Type B pancreatic cell (in vitro differentiated cells): ENCODE measurements around the gene LDLRAD3. TPM values are rescaled to one million over a fixed set of nuclear protein-coding genes. Genes with fewer than 3 reads are reported as not detected.

Experiments
- DNase-seq: peaks from one replicate; pipeline ENCODE4 v3.0.0; 2021; ENCODE audit warnings: mixed read lengths; ENCODE audit not compliant: unreplicated experiment; ENCODE audit errors: extremely low spot score
- H3K27ac Mint-ChIP-seq: 2 replicates; pipeline ENCODE4 v1.8.0; 2021; ENCODE audit warnings: mild to moderate bottlenecking, mixed read lengths
- H3K27me3 Mint-ChIP-seq: 2 replicates; pipeline ENCODE4 v1.8.0; 2021; ENCODE audit warnings: mixed read lengths
- H3K36me3 Mint-ChIP-seq: 2 replicates; pipeline ENCODE4 v1.8.0; 2021; ENCODE audit warnings: mixed read lengths
- H3K4me1 Mint-ChIP-seq: one replicate; pipeline ENCODE4 v1.8.0; 2021; ENCODE audit warnings: mixed read lengths; ENCODE audit not compliant: unreplicated experiment
- H3K4me3 Mint-ChIP-seq: 2 replicates; pipeline ENCODE4 v1.8.0; 2021; ENCODE audit warnings: mild to moderate bottlenecking, mixed read lengths
- H3K9me3 Mint-ChIP-seq: 2 replicates; pipeline ENCODE4 v1.8.0; 2021; ENCODE audit warnings: mixed read lengths
- CTCF ChIP-seq: fragments of 200-600 bp; sonication (generic); conservative IDR thresholded peaks from 2 replicates; pipeline ENCODE4 v1.5.0; 2021; ENCODE audit warnings: antibody characterized with exemption, mild to moderate bottlenecking
- total RNA-seq: library from RNA; stranded (reverse); gene quantifications from 2 replicates; pipeline ENCODE4 v1.2.1, GENCODE V29; 2021; ENCODE audit warnings: low replicate concordance

The LDLRAD3 gene
- total RNA-seq, 1 donor from 2014 or later: 20.7 TPM

GRCh38 chr11:36114095-36114494 is 170.2 kb downstream of the LDLRAD3 start:
- no peak overlapping the region for H3K4me3 Mint-ChIP-seq
- DNase-seq: no peak
- peaks cover 22% of the 10 kb centered on the region for H3K4me1 Mint-ChIP-seq
- H3K9me3 Mint-ChIP-seq: peaks cover 10% of the 10 kb centered on the region
- H3K27me3 Mint-ChIP-seq: no peaks in the 10 kb centered on the region
- peaks cover 21% of the 10 kb centered on the region for H3K36me3 Mint-ChIP-seq
- TF ChIP-seq CTCF: no peak
- no peak overlapping the region for H3K27ac Mint-ChIP-seq

- TF ChIP-seq CTCF: no peak
- Mint-ChIP-seq H3K9me3 (peaks cover 10% of the 10 kb centered on the region), H3K4me3 (no peak overlapping the region), H3K27me3 (no peaks in the 10 kb centered on the region), H3K4me1 (peaks cover 16% of the 10 kb centered on the region), H3K27ac (no peak overlapping the region), H3K36me3 (peaks cover 21% of the 10 kb centered on the region)
- DNase-seq: no peak
Measured at GRCh38 chr11:36115378-36115801, 171.5 kb downstream of the LDLRAD3 start.

- Mint-ChIP-seq H3K9me3 (peaks cover 10% of the 10 kb centered on the region), H3K27me3 (no peaks in the 10 kb centered on the region), H3K4me3 (no peak overlapping the region), H3K4me1 (peaks cover 14% of the 10 kb centered on the region), H3K27ac (no peak overlapping the region), H3K36me3 (peaks cover 21% of the 10 kb centered on the region)
- no peak for TF ChIP-seq CTCF
- no peak for DNase-seq
Measured at GRCh38 chr11:36116161-36116560, 172.3 kb downstream of the LDLRAD3 start.

GRCh38 chr11:36118084-36118483 is 174.2 kb downstream of the LDLRAD3 start:
- peaks cover 2% of the 10 kb centered on the region for H3K9me3 Mint-ChIP-seq
- no peak overlapping the region for H3K4me3 Mint-ChIP-seq
- H3K4me1 Mint-ChIP-seq: peaks cover 17% of the 10 kb centered on the region
- H3K27me3 Mint-ChIP-seq: no peaks in the 10 kb centered on the region
- TF ChIP-seq CTCF: no peak
- no peak overlapping the region for H3K27ac Mint-ChIP-seq
- DNase-seq: no peak
- H3K36me3 Mint-ChIP-seq: peaks cover 13% of the 10 kb centered on the region

GRCh38 chr11:36119300-36119699 is 175.4 kb downstream of the LDLRAD3 start:
- Mint-ChIP-seq H3K27me3 (no peaks in the 10 kb centered on the region), H3K4me1 (peaks cover 24% of the 10 kb centered on the region), H3K9me3 (no peaks in the 10 kb centered on the region), H3K4me3 (no peak overlapping the region), H3K36me3 (peaks cover 10% of the 10 kb centered on the region), H3K27ac (no peak overlapping the region)
- TF ChIP-seq CTCF: peak; percentile 48
- no peak for DNase-seq

GRCh38 chr11:36121054-36121453 is 177.2 kb downstream of the LDLRAD3 start:
- Mint-ChIP-seq H3K27me3 (no peaks in the 10 kb centered on the region), H3K4me3 (no peak overlapping the region), H3K9me3 (no peaks in the 10 kb centered on the region), H3K36me3 (no peaks in the 10 kb centered on the region), H3K4me1 (peaks cover 26% of the 10 kb centered on the region), H3K27ac (no peak overlapping the region)
- no peak for TF ChIP-seq CTCF
- DNase-seq: no peak
